PC-3 (cell line): ENCODE measurements around the gene JAML.

Source experiments
- EZH2 ChIP-seq: fragments of 300-600 bp; sonication (generic); IDR thresholded peaks from one replicate; pipeline ENCODE4 v1.6.1; 2017; ENCODE audit warnings: antibody characterized with exemption, mild to moderate bottlenecking, low read length; ENCODE audit not compliant: unreplicated experiment
- TF ChIP-seq, protein P1 (sequence below): fragments of 300-600 bp; sonication (generic); conservative IDR thresholded peaks from 2 replicates; pipeline ENCODE4 v1.5.1; 2017; ENCODE audit warnings: antibody characterized with exemption, low read depth, mild to moderate bottlenecking, low read length

DNA sequence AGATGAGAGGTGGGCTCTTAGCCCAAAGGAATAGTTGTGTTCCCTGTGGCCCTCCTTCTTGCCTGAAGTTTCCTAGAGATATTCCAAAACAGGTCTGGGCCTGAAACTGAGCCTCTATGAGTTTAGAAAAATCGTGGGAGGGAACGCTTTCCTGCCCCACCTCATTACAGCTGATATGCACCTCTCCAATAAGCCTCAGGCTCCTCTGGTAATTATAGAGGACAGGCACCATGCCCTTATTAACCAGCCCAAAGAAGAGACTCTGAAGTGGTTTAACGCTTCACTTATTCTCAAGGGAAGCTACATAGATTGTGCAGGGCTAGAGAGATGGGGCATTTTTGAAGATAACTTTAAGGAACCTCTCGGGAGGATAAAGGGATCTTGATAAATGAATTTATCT, 42.7 kb upstream of the JAML start:
- TF ChIP-seq, protein P1, sequence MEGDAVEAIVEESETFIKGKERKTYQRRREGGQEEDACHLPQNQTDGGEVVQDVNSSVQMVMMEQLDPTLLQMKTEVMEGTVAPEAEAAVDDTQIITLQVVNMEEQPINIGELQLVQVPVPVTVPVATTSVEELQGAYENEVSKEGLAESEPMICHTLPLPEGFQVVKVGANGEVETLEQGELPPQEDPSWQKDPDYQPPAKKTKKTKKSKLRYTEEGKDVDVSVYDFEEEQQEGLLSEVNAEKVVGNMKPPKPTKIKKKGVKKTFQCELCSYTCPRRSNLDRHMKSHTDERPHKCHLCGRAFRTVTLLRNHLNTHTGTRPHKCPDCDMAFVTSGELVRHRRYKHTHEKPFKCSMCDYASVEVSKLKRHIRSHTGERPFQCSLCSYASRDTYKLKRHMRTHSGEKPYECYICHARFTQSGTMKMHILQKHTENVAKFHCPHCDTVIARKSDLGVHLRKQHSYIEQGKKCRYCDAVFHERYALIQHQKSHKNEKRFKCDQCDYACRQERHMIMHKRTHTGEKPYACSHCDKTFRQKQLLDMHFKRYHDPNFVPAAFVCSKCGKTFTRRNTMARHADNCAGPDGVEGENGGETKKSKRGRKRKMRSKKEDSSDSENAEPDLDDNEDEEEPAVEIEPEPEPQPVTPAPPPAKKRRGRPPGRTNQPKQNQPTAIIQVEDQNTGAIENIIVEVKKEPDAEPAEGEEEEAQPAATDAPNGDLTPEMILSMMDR, result no peak
- TF ChIP-seq EZH2, result no peak
